Prostate gland (tissue), 2 donors: ENCODE measurements around the gene PGP. TPM values are rescaled to one million over a fixed set of nuclear protein-coding genes. Genes with fewer than 3 reads are reported as not detected.
"Not testable (repeated sequence)": the region's sequence is repeated elsewhere in the genome, so short reads cannot be mapped to it uniquely, and the experiment has no call there.

Experiments
- DNase-seq: peaks from one replicate; pipeline ENCODE4 v3.0.0-alpha.2; 2019; ENCODE audit warnings: low spot score
- H3K27ac ChIP-seq, 2 donors: fragments of 200-600 bp; sonication (generic); 2 replicates each; pipeline ENCODE4 v1.5.1; 2017 to 2019
- H3K27me3 ChIP-seq: fragments of 200-600 bp; sonication (generic); replicated peaks from 2 replicates; pipeline ENCODE4 v1.5.1; 2019; ENCODE audit not compliant: insufficient read depth
- H3K36me3 ChIP-seq, 2 donors: fragments of 200-600 bp; sonication (generic); 1 replicate in 1 of 2; 2 replicates in 1 of 2; pipeline versions ENCODE4 v1.5.1 to v1.8.1; 2017 to 2019
- H3K4me1 ChIP-seq: fragments of 200-600 bp; sonication (generic); replicated peaks from 2 replicates; pipeline ENCODE4 v1.5.1; 2019
- H3K4me3 ChIP-seq, 2 donors: fragments of 200-600 bp; sonication (generic); 2 replicates each; pipeline ENCODE4 v1.5.1; 2017 to 2019
- H3K9me3 ChIP-seq: fragments of 200-600 bp; sonication (generic); 2 replicates; pipeline ENCODE4 v1.5.1; 2017
- CTCF ChIP-seq, 4 experiments: fragments of 200-600 bp in 2 of 4; fragments of 450-650 bp in 2 of 4; sonication (generic) in 2 of 4; IDR thresholded peaks; 1 replicate in 3 of 4; 2 replicates in 1 of 4; pipeline ENCODE4 v1.5.1; 2016 to 2019; ENCODE audit warnings: antibody characterized with exemption in 4 of 4, mild to moderate bottlenecking in 2 of 4, moderate library complexity in 2 of 4
- POLR2A ChIP-seq: fragments of 450-650 bp; IDR thresholded peaks from one replicate; pipeline ENCODE4 v1.6.1; 2016; ENCODE audit warnings: antibody characterized with exemption, mild to moderate bottlenecking
- POLR2AphosphoS5 ChIP-seq: sonication (generic); formaldehyde crosslinking; IDR thresholded peaks from one replicate; pipeline ENCODE4 v1.6.1; 2017; ENCODE audit warnings: antibody characterized with exemption
- WGBS: methylation state at CpG from one replicate; pipeline ENCODE4 v1.1.5; 2018; 5-methylcytosine and 5-hydroxymethylcytosine counted together
- intact Hi-C: fragments of 100-400 bp; cut with DNase I; formaldehyde crosslinking; loops from one replicate; pipeline ENCODE4 v1.14.2; 2022
- total RNA-seq, 2 donors: library from RNA; depleted of rRNA; stranded (reverse); fragments of >200 nt; gene quantifications; one replicate each; pipeline ENCODE4 v1.1.0, GENCODE V29; 2016

Gene PGP, protein sequence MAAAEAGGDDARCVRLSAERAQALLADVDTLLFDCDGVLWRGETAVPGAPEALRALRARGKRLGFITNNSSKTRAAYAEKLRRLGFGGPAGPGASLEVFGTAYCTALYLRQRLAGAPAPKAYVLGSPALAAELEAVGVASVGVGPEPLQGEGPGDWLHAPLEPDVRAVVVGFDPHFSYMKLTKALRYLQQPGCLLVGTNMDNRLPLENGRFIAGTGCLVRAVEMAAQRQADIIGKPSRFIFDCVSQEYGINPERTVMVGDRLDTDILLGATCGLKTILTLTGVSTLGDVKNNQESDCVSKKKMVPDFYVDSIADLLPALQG
- 10 to 100 TPM; 12.7 to 23.7 TPM for total RNA-seq

DNA sequence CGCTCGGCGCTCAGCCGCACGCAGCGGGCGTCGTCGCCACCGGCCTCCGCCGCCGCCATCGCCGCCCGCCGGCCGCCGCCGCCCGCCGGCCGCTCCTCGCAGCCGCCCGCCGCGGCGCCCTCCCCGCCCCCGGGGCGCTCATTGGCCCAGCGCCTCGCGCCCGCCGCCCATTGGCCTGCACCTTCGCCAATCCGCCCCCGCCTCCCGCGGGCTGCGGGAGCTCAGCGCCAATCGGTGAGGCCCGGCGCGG, at the start of gene PGP:
PGP (minus strand) TSS at position 122 of the 250 bp plus-strand sequence; CDS start at position 59, 63 bp downstream.
- intact Hi-C loops, result no loop called here
- Histone ChIP-seq H3K4me1 (peaks cover 19% of the 10 kb centered on the region), H3K27ac (peak within 1 kb of the TSS; percentile 83 to 86), H3K9me3 (no peaks in the 10 kb centered on the region), H3K4me3 (peak within 1 kb of the TSS; percentile 59 to 70), H3K36me3 (no peaks in the 10 kb centered on the region), H3K27me3 (no peaks in the 10 kb centered on the region)
- no peak for DNase-seq
- 1% methylated on average over 25 of the region's 48 CpGs for WGBS
- TF ChIP-seq POLR2AphosphoS5, result no peak

DNA sequence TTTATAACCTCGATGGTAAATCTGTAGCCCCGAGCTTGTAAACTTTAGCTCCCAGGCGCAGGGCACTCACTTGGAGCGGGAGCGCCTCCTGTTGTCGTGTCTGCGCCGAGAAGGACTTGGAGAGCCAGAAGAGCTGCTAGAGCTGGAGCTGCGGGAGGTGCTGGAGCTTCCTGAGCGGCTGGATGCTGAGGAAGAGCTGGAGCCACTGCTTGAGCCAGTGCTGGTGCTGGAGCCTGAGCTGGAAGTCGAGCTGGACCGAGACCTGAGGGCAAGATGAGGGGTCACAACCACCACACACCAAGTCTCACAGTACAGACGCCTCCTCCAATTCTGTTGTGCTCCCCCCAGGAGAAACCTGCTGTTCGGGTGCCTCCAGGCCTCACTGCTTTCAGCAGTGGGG, 48.4 kb upstream of the PGP start:
- H3K9me3 ChIP-seq, H3K4me1 ChIP-seq, H3K36me3 ChIP-seq, DNase-seq, H3K27me3 ChIP-seq, H3K4me3 ChIP-seq, intact Hi-C loops: not testable (repeated sequence)
- H3K27ac ChIP-seq, result peak overlapping the region in 1 of 2 donors; percentile 35
- WGBS, result 83% methylated on average over 12 of the region's 14 CpGs

GRCh38 chr16:2260250-2260649, 45.6 kb upstream of the PGP start:
- intact Hi-C loops, result no loop called here
- H3K36me3 ChIP-seq, result peaks cover 9 to 13% of the 10 kb centered on the region in 2 donors

DNA sequence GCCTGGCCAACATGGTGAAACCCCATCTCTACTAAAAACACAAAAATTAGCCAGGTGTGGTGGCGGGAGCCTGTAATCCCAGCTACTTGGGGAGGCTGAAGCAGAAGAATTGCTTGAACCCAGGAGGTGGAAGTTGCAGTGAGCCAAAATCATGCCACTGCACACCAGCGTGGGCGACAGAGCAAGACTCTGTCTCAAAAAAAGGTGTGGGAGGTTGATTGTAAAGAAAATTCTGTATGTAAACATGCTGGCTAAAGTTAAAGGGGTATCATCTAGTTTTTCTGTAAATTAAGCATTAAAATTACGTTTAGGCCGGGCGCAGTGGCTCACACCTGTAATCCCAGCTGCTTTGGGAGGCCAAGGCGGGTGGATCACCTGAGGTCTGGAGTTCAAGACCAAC, 43.9 kb upstream of the PGP start:
- 92% methylated on average over 7 of the region's 7 CpGs for WGBS
- DNase-seq, H3K9me3 ChIP-seq, H3K27me3 ChIP-seq, H3K4me3 ChIP-seq, H3K4me1 ChIP-seq: not testable (repeated sequence)
- Histone ChIP-seq H3K27ac (peak overlapping the region in 1 of 2 donors; percentile 12), H3K36me3 (peaks cover 15 to 22% of the 10 kb centered on the region in 2 donors)
- intact Hi-C loops, result loop anchor here (10.0 kb wide), 1 partner anchor 54 kb away; the partner anchor contains the start of gene MLST8

More at GRCh38 chr16:2260250-2260649, 45.6 kb upstream of the PGP start:
- no peak for DNase-seq
- Histone ChIP-seq H3K27ac (peak overlapping the region in 1 of 2 donors; percentile 55), H3K27me3 (no peaks in the 10 kb centered on the region), H3K4me3 (no peak overlapping the region), H3K9me3 (no peaks in the 10 kb centered on the region), H3K4me1 (peaks cover 3% of the 10 kb centered on the region)
- 63% methylated on average over 8 of the region's 8 CpGs for WGBS
- TF ChIP-seq POLR2A (no peak), CTCF (IDR thresholded peaks at IDR 0.05) (no peak), POLR2AphosphoS5 (peak; percentile 50)

GRCh38 chr16:2257726-2258125, 43.1 kb upstream of the PGP start:
- Histone ChIP-seq H3K27me3 (no peaks in the 10 kb centered on the region), H3K4me3 (no peak overlapping the region), H3K27ac (no peak overlapping the region), H3K36me3 (peaks cover 15 to 20% of the 10 kb centered on the region in 2 donors), H3K4me1 (no peaks in the 10 kb centered on the region), H3K9me3 (no peaks in the 10 kb centered on the region)
- TF ChIP-seq CTCF (IDR thresholded peaks at IDR 0.05) (no peak), POLR2AphosphoS5 (no peak), POLR2A (no peak)
- DNase-seq, result no peak
- intact Hi-C loops, result loop anchor here (10.0 kb wide), 1 partner anchor 53 kb away; the partner anchor contains the start of gene MLST8
- WGBS, result 86% methylated on average over 6 of the region's 6 CpGs

DNA sequence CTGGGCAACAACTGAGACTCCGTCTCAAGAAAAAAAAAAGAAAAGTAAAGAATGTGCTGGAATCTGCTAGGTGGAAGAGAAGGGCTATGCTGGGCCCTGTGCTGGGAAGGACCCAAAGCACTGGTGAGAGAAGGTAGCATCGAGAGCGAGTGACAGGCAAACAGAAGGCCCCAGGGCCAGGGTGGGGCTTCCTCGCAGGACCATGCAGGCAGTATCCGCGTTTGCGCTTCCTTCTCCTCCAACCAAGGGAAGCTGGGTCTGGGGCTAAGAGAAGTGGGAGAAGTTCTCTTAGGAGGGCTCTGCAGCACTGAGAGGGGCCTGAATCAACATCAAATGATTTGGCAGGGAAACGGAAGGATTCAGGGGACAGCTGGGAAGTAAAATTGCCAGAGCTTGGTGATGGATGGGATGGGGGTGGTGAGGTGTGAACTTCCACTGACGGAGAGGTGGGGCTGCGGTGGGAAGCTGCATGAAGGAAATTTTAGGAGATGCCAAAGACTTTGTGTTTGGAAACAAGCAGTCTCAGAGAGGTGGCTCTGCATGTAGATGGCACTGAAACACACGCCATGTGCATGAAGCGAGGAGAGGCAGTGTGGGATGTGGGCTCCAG, 42.0 kb upstream of the PGP start:
- intact Hi-C loops, result loop anchor here (10.0 kb wide), 1 partner anchor 52 kb away; the partner anchor contains the start of gene MLST8
- Histone ChIP-seq H3K27ac (peak overlapping the region in 1 of 2 donors; percentile 10), H3K27me3 (no peaks in the 10 kb centered on the region), H3K4me3 (no peak overlapping the region), H3K9me3 (no peaks in the 10 kb centered on the region), H3K4me1 (peaks cover 9% of the 10 kb centered on the region), H3K36me3 (peaks cover 13 to 17% of the 10 kb centered on the region in 2 donors)
- TF ChIP-seq CTCF (IDR thresholded peaks at IDR 0.05) (no peak), POLR2A (no peak), POLR2AphosphoS5 (no peak)
- DNase-seq, result no peak
- 90% methylated on average over 12 of the region's 12 CpGs for WGBS
